HG03103 (cell line): ENCODE results near the gene ANAPC1.
"Not testable (repeated sequence)": the region's sequence is repeated elsewhere in the genome, so short reads cannot be mapped to it uniquely, and the experiment has no call there.

Experiments
- ATAC-seq: cut with Tn5 transposase; IDR thresholded peaks from one replicate; pipeline ENCODE4 v1.9.1; 2021; ENCODE audit warnings: low read depth; ENCODE audit not compliant: unreplicated experiment

Gene ANAPC1

DNA sequence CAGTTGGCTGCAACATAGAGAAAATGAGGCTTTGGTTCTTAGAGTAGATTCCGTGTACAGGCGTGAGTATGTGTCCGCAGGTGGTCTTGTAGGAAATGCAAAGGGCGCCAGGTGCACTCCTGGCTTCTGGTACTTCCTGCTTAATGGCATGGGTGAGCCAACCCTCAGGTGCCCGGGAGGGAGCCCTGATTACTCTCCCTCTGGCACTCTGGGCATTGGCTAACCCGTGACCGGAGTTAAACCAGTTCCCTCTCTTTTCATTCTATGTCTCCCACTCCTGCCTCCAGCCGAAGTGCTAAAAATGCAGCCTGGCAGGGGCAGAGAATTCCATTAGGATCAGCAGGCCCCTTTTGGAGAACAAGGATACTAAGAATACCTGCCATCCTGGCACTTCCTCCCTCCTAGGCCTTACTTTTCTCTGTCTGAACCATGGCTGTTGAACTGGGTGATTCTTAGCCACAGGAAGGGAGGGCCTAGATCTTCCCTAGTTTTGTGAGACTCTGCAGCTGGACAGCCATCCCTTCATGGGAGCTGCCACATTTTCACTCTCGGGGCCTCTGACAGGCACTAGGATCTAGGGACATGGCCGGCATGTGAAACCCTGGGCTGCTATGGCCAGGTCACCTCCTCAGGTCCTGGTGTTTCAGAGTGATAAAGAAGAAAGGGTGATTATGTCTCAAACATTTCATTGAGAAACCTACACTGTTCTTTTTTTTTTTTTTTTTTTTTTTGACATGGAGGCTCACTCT, 20.9 kb upstream of the ANAPC1 start:
- no peak for ATAC-seq

GRCh38 chr2:111903930-111904439, 20.0 kb upstream of the ANAPC1 start:
- no peak for ATAC-seq

GRCh38 chr2:111903516-111903915, 19.5 kb upstream of the ANAPC1 start:
- no peak for ATAC-seq

- no peak for ATAC-seq
These were observed 16.9 kb upstream of the ANAPC1 start for GRCh38 chr2:111900859-111901258.

DNA sequence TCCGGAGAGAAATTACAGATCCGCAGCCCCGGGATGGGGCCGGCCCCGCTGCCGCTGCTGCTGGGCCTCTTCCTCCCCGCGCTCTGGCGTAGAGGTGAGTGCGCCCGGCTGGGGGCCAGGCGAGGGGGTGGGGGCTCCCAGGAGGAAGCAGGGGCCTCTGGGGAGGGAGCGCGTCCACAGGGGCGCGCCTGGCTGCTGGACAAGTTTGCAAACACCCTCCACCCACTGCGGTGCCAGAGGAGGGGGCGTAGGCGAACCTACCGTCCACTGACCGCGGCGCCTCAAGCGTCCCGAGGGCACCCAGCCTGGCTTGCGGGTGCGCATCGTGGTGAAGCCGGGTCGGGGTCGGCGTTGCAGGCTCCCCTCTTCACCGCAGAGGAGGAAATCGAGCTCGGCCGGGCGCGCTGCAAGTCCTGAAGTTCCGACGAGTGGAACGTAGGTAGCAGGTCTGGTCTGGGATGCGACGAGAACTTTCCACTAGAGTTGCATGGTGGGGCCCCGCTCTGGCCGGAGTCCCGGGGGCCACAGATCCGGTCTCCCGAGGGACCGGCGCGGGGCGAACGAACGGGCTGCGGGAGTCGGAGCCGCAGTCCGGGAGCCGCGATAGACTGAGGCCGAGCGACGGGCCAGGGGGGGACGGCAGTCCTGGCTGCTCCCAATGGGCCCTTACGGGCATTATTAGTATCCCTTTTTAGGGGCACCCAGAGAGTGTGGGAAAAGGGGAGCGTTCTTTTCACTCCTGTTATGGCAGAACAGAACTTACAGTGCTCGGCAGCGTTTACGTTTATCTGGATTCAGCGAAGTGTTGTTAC, 14.9 kb upstream of the ANAPC1 start:
- ATAC-seq, result no peak

DNA sequence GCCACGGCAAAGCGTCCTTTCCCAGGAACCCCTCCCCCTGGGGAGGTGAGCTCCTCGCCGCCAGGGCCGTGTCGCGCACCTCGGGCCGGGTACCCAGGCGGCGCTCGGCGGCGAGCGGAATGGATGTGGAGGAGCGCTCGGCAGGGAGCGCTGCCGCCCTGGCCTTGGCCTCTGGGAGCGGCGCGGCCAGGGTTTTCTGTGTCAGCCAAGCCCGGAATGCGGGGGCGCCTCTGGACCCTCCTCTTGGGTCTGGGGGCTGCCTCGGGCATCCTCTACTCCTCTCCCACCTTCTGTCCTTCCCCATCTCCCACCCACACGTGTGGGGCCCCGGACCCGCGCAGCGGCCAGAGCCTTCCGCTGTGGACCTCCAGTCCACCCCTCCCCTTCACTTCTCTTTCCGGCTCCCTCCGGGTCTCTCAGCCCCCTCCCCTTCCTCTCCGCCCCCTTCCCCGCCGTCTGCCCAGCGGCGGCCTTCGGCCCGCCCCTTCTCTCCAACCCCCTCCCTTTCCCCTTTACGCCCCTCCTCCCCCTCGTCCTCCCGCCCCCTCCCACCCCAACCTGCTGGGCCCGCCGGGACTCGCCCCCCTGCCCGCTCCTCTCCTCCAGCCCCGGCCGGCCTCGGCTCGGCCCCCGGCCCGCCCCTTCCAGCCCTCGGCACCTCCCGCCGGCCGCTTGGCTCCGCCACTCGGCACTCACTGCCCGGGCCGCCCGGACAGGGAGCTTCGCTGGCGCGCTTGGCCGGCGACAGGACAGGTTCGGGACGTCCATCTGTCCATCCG, 14.1 kb upstream of the ANAPC1 start, which contains the start of gene MERTK:
MERTK (plus strand) TSS at position 684 of the 779 bp plus-strand sequence. CDS start 129 bp downstream, outside the sequence.
- no peak for ATAC-seq

- ATAC-seq, result no peak
These were observed 13.6 kb upstream of the ANAPC1 start for GRCh38 chr2:111897630-111897923.

DNA sequence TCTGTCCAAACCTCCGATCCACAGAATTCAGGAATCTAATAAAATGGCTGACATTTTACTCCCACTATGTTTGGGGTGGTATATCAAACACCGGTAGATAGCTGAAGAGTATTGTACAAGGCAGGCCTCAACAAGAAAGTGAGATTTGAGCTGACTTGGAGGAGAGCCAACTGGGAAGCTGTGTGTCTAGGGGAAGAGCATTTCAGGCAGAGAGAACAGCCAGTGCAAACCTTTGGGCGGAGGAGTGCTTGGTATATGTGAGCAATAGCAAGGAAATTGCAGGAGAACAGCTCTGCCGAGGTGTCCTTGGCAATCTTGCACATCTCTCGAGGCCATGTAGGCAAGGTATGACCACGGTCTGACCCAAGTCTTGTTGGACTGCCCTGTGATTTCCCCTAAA, 12.6 kb upstream of the ANAPC1 start:
- no peak for ATAC-seq

DNA sequence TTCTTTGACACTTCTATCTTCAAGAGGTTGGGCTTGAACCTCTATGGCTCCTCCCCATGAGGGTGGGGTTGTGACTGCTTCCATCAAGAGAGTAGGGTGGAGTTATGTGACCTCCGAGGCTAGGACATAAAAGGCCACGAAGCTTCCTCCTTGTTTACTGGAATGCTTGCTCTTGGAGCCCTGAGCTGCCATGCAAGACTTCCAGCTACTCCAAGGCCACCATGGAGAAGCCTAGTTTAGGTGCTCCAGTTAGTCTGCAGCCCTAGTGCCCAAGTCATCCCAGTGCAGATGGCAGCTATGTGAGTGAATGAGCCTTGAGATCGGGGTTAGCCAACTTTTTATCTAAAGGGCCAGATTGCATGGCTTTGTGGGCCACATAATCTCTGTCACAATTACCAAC, 12.0 kb upstream of the ANAPC1 start:
- ATAC-seq, result no peak

GRCh38 chr2:111884592-111884964, 585 bp upstream of the ANAPC1 start:
- ATAC-seq, result no peak

GRCh38 chr2:111872806-111873205, 11.2 kb downstream of the ANAPC1 start:
- ATAC-seq, result not testable (repeated sequence)

DNA sequence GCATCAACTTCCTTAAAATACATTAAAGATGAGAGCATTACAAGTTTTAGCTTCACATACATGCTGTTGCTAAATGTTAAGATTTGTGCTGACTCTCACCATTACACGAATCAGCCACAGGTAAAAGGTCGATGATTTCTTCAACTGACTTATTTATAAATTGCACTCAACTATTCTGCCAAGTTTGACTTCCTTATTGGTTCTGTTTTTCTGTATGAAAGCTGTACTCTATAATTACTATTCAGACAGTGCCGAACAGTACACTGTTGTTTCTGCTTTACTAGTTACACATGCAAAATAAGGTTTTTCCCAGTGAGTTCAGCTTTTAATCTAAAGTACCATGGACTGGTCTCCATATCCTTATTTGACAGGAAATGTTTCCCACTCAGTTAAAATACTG, 18.9 kb downstream of the ANAPC1 start:
- not testable (repeated sequence) for ATAC-seq

GRCh38 chr2:111860005-111860404, 24.0 kb downstream of the ANAPC1 start:
- not testable (repeated sequence) for ATAC-seq

DNA sequence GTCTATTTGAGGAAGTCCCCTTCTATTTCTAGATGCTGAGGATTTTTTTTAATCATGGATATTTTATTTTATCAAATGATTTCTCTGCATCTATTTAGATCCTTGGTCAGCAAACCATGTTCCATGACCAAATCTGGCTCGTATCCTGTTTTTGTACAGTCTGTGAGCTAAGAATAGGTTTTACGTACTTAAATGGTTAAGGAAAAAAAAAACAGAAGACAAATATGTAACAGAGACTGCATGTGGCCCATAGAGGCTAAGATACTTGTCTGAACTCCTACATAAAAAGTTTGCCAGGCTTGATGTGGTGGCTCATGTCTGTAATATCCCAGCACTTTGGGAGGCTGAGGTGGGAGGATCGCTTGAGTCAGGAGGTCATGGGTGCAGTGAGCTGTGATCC, 31.4 kb downstream of the ANAPC1 start:
- ATAC-seq, result not testable (repeated sequence)

DNA sequence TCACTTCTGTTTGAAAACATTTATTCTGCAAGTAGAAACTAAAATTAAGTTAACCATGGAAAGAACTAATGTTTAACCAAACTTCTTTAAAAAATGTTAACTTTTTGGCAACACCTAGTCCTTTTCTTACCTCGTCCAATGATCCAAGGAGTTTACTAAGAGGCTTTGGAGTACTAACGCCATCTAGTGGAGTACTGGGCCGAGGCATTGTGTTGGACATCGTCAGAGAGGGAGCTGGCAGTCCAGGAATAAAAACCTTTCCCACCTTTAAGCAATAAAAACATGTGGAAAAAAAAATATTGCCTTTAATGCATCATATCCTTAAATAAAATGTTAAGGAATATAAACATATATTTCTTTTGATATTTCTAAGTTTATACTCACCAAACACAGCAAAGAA, 33.3 kb downstream of the ANAPC1 start:
- ATAC-seq, result not testable (repeated sequence)

DNA sequence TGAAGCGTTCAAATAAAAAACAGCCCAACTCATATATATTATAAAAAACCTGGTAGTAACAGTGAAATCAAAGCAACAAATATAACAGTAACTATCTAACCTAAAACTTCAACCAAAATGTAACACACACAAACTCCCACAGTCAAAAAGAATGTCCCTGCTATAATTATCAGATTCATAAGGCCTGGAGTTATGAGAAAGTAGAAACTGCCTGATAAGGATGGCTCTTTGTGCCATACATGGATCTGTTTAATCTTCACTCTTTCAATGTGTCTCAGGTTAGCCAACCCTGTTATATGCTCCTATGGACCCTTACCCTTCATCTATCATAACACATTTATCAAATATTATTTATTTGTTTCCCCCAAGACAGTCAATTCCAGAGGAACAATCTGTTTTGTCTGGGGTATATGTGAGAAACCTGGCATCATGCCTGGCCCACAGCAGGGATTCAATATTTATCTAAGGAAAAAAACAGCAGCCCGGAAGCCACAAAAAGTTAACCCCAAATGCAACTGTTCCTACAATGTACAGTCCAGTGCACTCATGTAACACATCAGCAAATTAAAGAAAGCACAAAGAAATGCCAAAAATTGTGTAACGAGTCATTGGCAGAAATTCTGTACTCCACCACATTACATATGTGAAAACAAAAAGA, 44.2 kb downstream of the ANAPC1 start:
- ATAC-seq, result not testable (repeated sequence)

GRCh38 chr2:111838992-111839391, 45.0 kb downstream of the ANAPC1 start:
- ATAC-seq, result not testable (repeated sequence)

GRCh38 chr2:111834221-111834620, 49.8 kb downstream of the ANAPC1 start:
- ATAC-seq, result not testable (repeated sequence)

- not testable (repeated sequence) for ATAC-seq
These were observed 53.5 kb downstream of the ANAPC1 start for GRCh38 chr2:111830479-111830878.

DNA sequence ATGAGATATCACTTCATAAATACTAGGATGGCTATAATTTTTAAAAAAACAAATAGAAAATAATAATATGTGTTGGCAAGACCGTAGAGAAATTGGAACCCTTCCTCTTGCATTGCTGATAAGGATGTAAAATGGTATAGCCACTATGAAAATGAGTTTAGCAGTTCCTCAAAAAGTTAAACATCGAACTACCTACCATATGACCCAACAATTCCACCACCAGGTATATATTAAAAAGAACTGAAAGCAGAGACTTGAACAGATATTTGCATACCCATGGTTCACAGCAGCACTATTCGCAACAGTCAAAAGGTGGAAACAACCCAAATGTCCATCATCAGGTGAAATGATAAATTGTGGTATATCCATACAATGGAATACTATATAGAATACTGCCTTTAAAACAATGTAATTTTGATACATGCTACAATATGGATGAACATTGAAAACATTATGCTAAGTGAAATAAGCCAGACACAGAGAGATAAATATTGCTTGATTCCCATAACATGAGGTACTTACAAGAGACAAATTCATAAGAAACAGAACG, 55.7 kb downstream of the ANAPC1 start:
- not testable (repeated sequence) for ATAC-seq
